OCI-LY7 (cell line): ENCODE measurements around the gene PRRT1B. TPM values are rescaled to one million over a fixed set of nuclear protein-coding genes. Genes with fewer than 3 reads are reported as not detected.
A peak's percentile ranks its signal among the peaks of the same experiment; 100 is the strongest.

ENCODE experiments used
- BruUV-seq: library from RNA; stranded (reverse); fragments of 400-500 nt; replicated peaks from 2 replicates; lab custom pipeline; 2021; lab: Mats Ljungman, UMichigan
- CTCF ChIA-PET: fragments of 300-600 bp; sonication (Branson Sonifier 250); formaldehyde crosslinking; loops from one replicate; lab custom pipeline; 2022; ENCODE audit warnings: antibody characterized with exemption; ENCODE audit not compliant: unreplicated experiment; lab: Charles Lee
- POLR2A ChIA-PET: fragments of 300-600 bp; sonication (Branson Sonifier 250); formaldehyde crosslinking; loops from one replicate; lab custom pipeline; 2022; ENCODE audit warnings: antibody characterized with exemption; lab: Charles Lee
- DNase-seq: peaks from one replicate; pipeline ENCODE4 v3.0.0-alpha.2; 2015; ENCODE audit warnings: low spot score
- H2AFZ ChIP-seq: fragments of 200-600 bp; sonication (generic), shearing (Covaris generic); 2 replicates; pipeline ENCODE4 v1.6.1; 2014; ENCODE audit warnings: mild to moderate bottlenecking, antibody characterized with exemption, low read length, moderate library complexity
- H3K27ac ChIP-seq: fragments of 200-600 bp; sonication (generic); 2 replicates; pipeline ENCODE4 v1.5.1; 2014; ENCODE audit warnings: mixed run types, low read depth, mild to moderate bottlenecking, moderate library complexity, low read length, inconsistent platforms; ENCODE audit not compliant: poor library complexity, severe bottlenecking
- H3K36me3 ChIP-seq: fragments of 200-600 bp; sonication (generic); 2 replicates; pipeline ENCODE4 v1.6.1; 2014; ENCODE audit warnings: mild to moderate bottlenecking, antibody characterized with exemption, low read length, moderate library complexity, mixed read lengths; ENCODE audit not compliant: insufficient read depth
- H3K4me1 ChIP-seq: fragments of 200-600 bp; sonication (generic); 2 replicates; pipeline ENCODE4 v1.5.1; 2014; ENCODE audit warnings: mild to moderate bottlenecking, low read length; ENCODE audit not compliant: insufficient read depth, poor library complexity, severe bottlenecking
- H3K4me2 ChIP-seq: fragments of 200-600 bp; sonication (generic); 2 replicates; pipeline ENCODE4 v1.6.1; 2014; ENCODE audit warnings: mild to moderate bottlenecking, low read length
- H3K4me3 ChIP-seq: fragments of 200-600 bp; sonication (generic); 2 replicates; pipeline ENCODE4 v1.5.1; 2014; ENCODE audit warnings: mild to moderate bottlenecking, low read depth, low read length; ENCODE audit not compliant: poor library complexity, severe bottlenecking
- H3K79me2 ChIP-seq: fragments of 200-600 bp; sonication (generic); 2 replicates; pipeline ENCODE4 v1.6.1; 2016; ENCODE audit warnings: low read depth, mild to moderate bottlenecking, low read length, moderate library complexity, mixed read lengths; ENCODE audit not compliant: insufficient read depth
- H3K9me2 ChIP-seq: fragments of 200-600 bp; sonication (generic); 2 replicates; pipeline ENCODE4 v1.6.1; 2016; ENCODE audit warnings: mild to moderate bottlenecking, low read length, mixed read lengths; ENCODE audit not compliant: insufficient read depth
- H3K9me3 ChIP-seq: fragments of 200-600 bp; sonication (generic); 2 replicates; pipeline ENCODE4 v1.6.1; 2014; ENCODE audit warnings: mild to moderate bottlenecking, mixed run types, low read length, mixed read lengths
- H4K20me1 ChIP-seq: fragments of 200-600 bp; sonication (generic); 2 replicates; pipeline ENCODE4 v1.6.1; 2014; ENCODE audit warnings: mild to moderate bottlenecking, antibody characterized with exemption, low read length, moderate library complexity, mixed read lengths; ENCODE audit not compliant: insufficient read depth
- EZH2phosphoT487 ChIP-seq: fragments of 200-600 bp; sonication (generic); IDR thresholded peaks from 2 replicates; pipeline ENCODE4 v1.6.1; 2018; ENCODE audit warnings: low read depth, borderline replicate concordance, mild to moderate bottlenecking, mixed run types, antibody characterized with exemption, low read length, moderate library complexity, mixed read lengths
- intact Hi-C: fragments of 100-400 bp; cut with micrococcal nuclease; formaldehyde crosslinking; loops from one replicate; pipeline ENCODE4 v1.10.0; 2022; ENCODE audit not compliant: unreplicated experiment
- total RNA-seq, 2 experiments: library from RNA; depleted of rRNA in 1 of 2; stranded (reverse); fragments of >200 nt in 1 of 2; shearing (Covaris generic) in 1 of 2; gene quantifications; 2 replicates each; pipeline ENCODE4 v1.2.3, GENCODE V29; 2014 to 2022
- TF ChIP-seq, protein P1 (sequence below): fragments of 200-600 bp; sonication (generic); conservative IDR thresholded peaks from 2 replicates; pipeline ENCODE4 v1.5.1; 2014; ENCODE audit warnings: mild to moderate bottlenecking, antibody characterized with exemption, low read length, moderate library complexity, mixed read lengths

The PRRT1B gene
- total RNA-seq, 2 experiments from 2014 or later: not detected

DNA sequence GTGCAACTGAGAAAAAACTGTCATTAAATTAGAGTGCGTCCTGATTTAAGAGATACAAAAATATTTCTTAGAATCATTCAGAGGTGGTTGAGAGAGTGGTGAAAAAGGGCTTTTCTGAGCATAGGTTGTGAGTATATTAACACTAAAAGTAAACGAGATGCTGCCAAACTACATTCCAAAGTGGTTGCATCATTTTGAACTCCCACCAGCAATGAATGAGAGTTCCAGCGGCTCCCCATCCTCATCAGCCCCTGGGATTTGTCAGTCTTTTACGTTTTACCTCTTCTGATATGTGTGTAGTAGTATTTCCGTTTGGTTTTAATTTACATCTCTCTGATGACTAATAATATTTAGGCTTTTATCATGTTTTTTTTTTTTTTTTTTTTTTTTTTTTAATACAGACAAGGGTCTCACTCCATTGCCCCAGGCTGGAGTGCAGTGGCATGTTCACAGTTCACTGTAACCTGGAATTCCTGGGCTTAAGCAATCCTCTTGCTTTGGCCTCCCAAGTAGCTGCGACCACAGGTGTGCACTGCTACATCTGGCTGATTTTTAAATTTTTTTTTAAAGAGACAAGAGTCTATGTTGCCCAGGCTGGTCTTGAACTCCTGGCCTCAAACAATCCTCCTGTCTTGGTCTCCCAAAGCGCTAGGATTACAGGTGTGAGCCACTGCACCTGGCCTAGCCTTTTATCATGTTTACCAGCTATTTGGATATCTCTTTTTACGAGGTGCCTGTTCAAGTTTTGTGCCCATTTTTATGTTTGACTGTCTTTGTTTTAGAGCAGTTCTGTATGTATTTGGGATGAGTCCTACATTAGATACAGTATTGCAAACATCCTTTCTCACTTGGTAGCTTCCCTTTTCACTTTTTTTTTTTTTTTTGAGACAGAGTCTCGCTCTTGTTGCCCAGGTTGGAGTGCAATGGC, 17.0 kb downstream of the PRRT1B start:
- H3K79me2 ChIP-seq: no peaks in the 10 kb centered on the region
- no peak for TF ChIP-seq EZH2phosphoT487
- TF ChIP-seq, protein P1, sequence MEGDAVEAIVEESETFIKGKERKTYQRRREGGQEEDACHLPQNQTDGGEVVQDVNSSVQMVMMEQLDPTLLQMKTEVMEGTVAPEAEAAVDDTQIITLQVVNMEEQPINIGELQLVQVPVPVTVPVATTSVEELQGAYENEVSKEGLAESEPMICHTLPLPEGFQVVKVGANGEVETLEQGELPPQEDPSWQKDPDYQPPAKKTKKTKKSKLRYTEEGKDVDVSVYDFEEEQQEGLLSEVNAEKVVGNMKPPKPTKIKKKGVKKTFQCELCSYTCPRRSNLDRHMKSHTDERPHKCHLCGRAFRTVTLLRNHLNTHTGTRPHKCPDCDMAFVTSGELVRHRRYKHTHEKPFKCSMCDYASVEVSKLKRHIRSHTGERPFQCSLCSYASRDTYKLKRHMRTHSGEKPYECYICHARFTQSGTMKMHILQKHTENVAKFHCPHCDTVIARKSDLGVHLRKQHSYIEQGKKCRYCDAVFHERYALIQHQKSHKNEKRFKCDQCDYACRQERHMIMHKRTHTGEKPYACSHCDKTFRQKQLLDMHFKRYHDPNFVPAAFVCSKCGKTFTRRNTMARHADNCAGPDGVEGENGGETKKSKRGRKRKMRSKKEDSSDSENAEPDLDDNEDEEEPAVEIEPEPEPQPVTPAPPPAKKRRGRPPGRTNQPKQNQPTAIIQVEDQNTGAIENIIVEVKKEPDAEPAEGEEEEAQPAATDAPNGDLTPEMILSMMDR: no peak
- no peak overlapping the region for H2AFZ ChIP-seq
- intact Hi-C loops: no loop called here
- H3K4me1 ChIP-seq: no peaks in the 10 kb centered on the region
- no peaks in the 10 kb centered on the region for H4K20me1 ChIP-seq
- no peak overlapping the region for H3K4me3 ChIP-seq
- H3K9me2 ChIP-seq: no peaks in the 10 kb centered on the region
- H3K36me3 ChIP-seq: peaks cover 9% of the 10 kb centered on the region
- no peak for DNase-seq
- no TSS peak for BruUV-seq
- peaks cover 10% of the 10 kb centered on the region; the same call in 1 of the 2 replicates for H3K9me3 ChIP-seq
- no peak overlapping the region for H3K27ac ChIP-seq
- ChIA-PET CTCF (interaction anchor here (0.6 kb wide), 1 partner anchor 58 kb away, joined by 5 read pairs; no protein-coding TSS in a partner anchor), POLR2A (interaction anchor here (0.6 to 0.7 kb wide), 2 partner anchors 11 to 953 kb away, joined by 4 to 8 read pairs; no protein-coding TSS in a partner anchor)
- no peak overlapping the region for H3K4me2 ChIP-seq

DNA sequence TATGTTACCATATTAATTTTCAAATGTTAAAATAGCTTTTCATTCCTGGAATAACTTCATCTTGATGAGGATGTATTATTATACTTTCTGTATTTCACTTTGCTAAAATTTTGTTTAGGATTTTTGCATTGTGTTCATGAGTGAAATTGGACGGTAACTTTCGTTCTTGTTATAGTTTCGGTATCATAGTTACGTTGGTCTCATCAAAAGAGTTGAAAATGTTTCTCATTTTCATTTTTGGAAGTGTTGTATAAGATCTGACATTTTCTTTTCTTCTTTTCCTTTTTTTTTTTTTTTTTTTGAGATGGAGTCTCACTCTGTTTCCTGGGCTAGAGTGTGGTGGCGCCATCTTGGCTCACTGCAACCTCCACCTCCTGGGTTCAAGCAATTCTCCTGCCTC, 20.0 kb downstream of the PRRT1B start:
- Histone ChIP-seq H3K36me3 (peaks cover 37% of the 10 kb centered on the region), H4K20me1 (no peaks in the 10 kb centered on the region), H3K4me2 (no peak overlapping the region), H3K9me3 (peaks cover 3% of the 10 kb centered on the region; the same call in 1 of the 2 replicates), H3K27ac (no peak overlapping the region), H3K9me2 (no peaks in the 10 kb centered on the region), H2AFZ (no peak overlapping the region), H3K79me2 (no peaks in the 10 kb centered on the region), H3K4me1 (no peaks in the 10 kb centered on the region), H3K4me3 (no peak overlapping the region)
- intact Hi-C loops: no loop called here
- POLR2A ChIA-PET: no interaction called here
- no peak for TF ChIP-seq EZH2phosphoT487
- TF ChIP-seq, protein P1: no peak
- no peak for DNase-seq
- no TSS peak for BruUV-seq
- CTCF ChIA-PET: interaction anchor here (0.5 kb wide), 1 partner anchor 58 kb away, joined by 3 read pairs; no protein-coding TSS in a partner anchor

DNA sequence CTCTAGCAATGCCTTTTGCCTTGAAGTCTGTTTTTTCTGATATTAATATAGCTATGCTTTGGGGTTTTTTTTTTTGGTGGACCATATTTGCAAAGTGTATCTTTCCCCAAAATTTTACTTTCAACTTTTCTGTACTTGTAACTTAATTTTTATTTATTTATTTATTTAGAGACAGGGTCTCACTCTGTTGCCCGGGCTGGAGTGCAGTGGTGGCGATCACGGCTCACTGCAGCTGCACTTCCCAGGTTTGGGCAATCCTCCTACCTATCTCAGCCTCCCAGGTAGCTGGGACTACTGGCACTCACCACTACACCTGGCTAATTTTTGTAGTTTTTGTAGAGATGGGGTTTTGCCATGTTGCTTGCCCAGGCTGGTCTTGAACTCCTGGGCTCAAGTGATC, 20.8 kb downstream of the PRRT1B start:
- H3K4me3 ChIP-seq: no peak overlapping the region
- H3K4me1 ChIP-seq: no peaks in the 10 kb centered on the region
- ChIA-PET POLR2A (no interaction called here), CTCF (no interaction called here)
- no peak overlapping the region for H3K27ac ChIP-seq
- no peaks in the 10 kb centered on the region for H3K79me2 ChIP-seq
- TF ChIP-seq, protein P1: no peak
- no peak for TF ChIP-seq EZH2phosphoT487
- intact Hi-C loops: no loop called here
- H4K20me1 ChIP-seq: no peaks in the 10 kb centered on the region
- no peak overlapping the region for H2AFZ ChIP-seq
- no peak overlapping the region for H3K4me2 ChIP-seq
- peaks cover 43% of the 10 kb centered on the region for H3K36me3 ChIP-seq
- BruUV-seq: TSS peak; percentile 8
- no peaks in the 10 kb centered on the region for H3K9me2 ChIP-seq
- H3K9me3 ChIP-seq: no peaks in the 10 kb centered on the region; the same call in 1 of the 2 replicates
- no peak for DNase-seq
